Activated CD8-positive, alpha-beta memory T cell treated with anti-CD3 and anti-CD28 coated beads, Interleukin-2, amount 10 ng/mL, durations not matched to agents 7 days and 5 days (primary cell): ENCODE data around the gene LMNB1. TPM values are rescaled to one million over a fixed set of nuclear protein-coding genes. Genes with fewer than 3 reads are reported as not detected.

Source experiments
- ATAC-seq: fragments of 150-1000 bp; cut with Tn5 transposase; one replicate; pipeline ENCODE4 v1.10.0; 2021; ENCODE audit warnings: moderate library complexity
- CTCF ChIA-PET: fragments of 350-600 bp; sonication (Branson Sonifier 250); formaldehyde crosslinking; loops from one replicate; lab custom pipeline; 2021; ENCODE audit warnings: antibody characterized with exemption; lab: Charles Lee
- DNase-seq: peaks from one replicate; pipeline ENCODE4 v3.0.0-alpha.2; 2020
- H3K27ac Mint-ChIP-seq: one replicate; pipeline ENCODE4 v1.8.0; 2021; ENCODE audit warnings: mild to moderate bottlenecking, mixed read lengths
- H3K27me3 Mint-ChIP-seq: one replicate; pipeline ENCODE4 v1.8.0; 2021; ENCODE audit warnings: mixed read lengths
- H3K36me3 Mint-ChIP-seq: one replicate; pipeline ENCODE4 v1.8.0; 2021; ENCODE audit warnings: mild to moderate bottlenecking, mixed read lengths
- H3K4me1 Mint-ChIP-seq: one replicate; pipeline ENCODE4 v1.8.0; 2021; ENCODE audit warnings: mixed read lengths
- H3K4me3 Mint-ChIP-seq: one replicate; pipeline ENCODE4 v1.8.0; 2021; ENCODE audit warnings: mild to moderate bottlenecking, moderate library complexity, mixed read lengths
- H3K9me3 Mint-ChIP-seq: one replicate; pipeline ENCODE4 v1.8.0; 2022; ENCODE audit warnings: low read depth, mixed read lengths
- total RNA-seq, 2 experiments: library from RNA; stranded (reverse); gene quantifications; one replicate each; pipeline ENCODE4 v1.2.3, GENCODE V29; 2021

LMNB1 gene
- total RNA-seq, 2 experiments from 2014 or later, result 323 to 364 TPM

GRCh38 chr5:126855266-126855665 lies 78.3 kb downstream of the LMNB1 start:
- Mint-ChIP-seq H3K4me1 (peaks cover 41% of the 10 kb centered on the region), H3K27me3 (no peaks in the 10 kb centered on the region), H3K27ac (peak overlapping the region; percentile 56), H3K36me3 (peaks cover 32% of the 10 kb centered on the region), H3K9me3 (no peaks in the 10 kb centered on the region), H3K4me3 (no peak overlapping the region)
- no peak for DNase-seq
- CTCF ChIA-PET, result no interaction called here
- ATAC-seq, result no peak

GRCh38 chr5:126857472-126858410 lies 80.8 kb downstream of the LMNB1 start:
- no peak for DNase-seq
- H3K9me3 Mint-ChIP-seq, result no peaks in the 10 kb centered on the region
- no peak overlapping the region for H3K27ac Mint-ChIP-seq
- CTCF ChIA-PET, result no interaction called here
- H3K4me1 Mint-ChIP-seq, result peaks cover 24% of the 10 kb centered on the region
- no peaks in the 10 kb centered on the region for H3K27me3 Mint-ChIP-seq
- peaks cover 28% of the 10 kb centered on the region for H3K36me3 Mint-ChIP-seq
- ATAC-seq, result no peak
- H3K4me3 Mint-ChIP-seq, result no peak overlapping the region

- Mint-ChIP-seq H3K9me3 (no peaks in the 10 kb centered on the region), H3K36me3 (peaks cover 32% of the 10 kb centered on the region), H3K27me3 (no peaks in the 10 kb centered on the region), H3K4me1 (peaks cover 17% of the 10 kb centered on the region), H3K4me3 (no peak overlapping the region), H3K27ac (no peak overlapping the region)
- DNase-seq (no peak), ATAC-seq (no peak)
- CTCF ChIA-PET, result no interaction called here
Measured at GRCh38 chr5:126858441-126858840, 81.5 kb downstream of the LMNB1 start.

GRCh38 chr5:126863402-126863801 lies 86.5 kb downstream of the LMNB1 start:
- H3K27me3 Mint-ChIP-seq, result no peaks in the 10 kb centered on the region
- no peak for ATAC-seq
- DNase-seq, result no peak
- no peaks in the 10 kb centered on the region for H3K4me1 Mint-ChIP-seq
- CTCF ChIA-PET, result interaction anchor here (0.5 kb wide), 1 partner anchor 1191 kb away, joined by 3 read pairs; no protein-coding TSS in a partner anchor
- no peak overlapping the region for H3K27ac Mint-ChIP-seq
- H3K9me3 Mint-ChIP-seq, result no peaks in the 10 kb centered on the region
- H3K4me3 Mint-ChIP-seq, result no peak overlapping the region
- H3K36me3 Mint-ChIP-seq, result peaks cover 16% of the 10 kb centered on the region

GRCh38 chr5:126864042-126864688 lies 87.2 kb downstream of the LMNB1 start:
- peaks cover 6% of the 10 kb centered on the region for H3K4me1 Mint-ChIP-seq
- peaks cover 14% of the 10 kb centered on the region for H3K36me3 Mint-ChIP-seq
- no peak overlapping the region for H3K27ac Mint-ChIP-seq
- no peaks in the 10 kb centered on the region for H3K9me3 Mint-ChIP-seq
- no peak for DNase-seq
- CTCF ChIA-PET, result no interaction called here
- no peak overlapping the region for H3K4me3 Mint-ChIP-seq
- ATAC-seq, result no peak
- no peaks in the 10 kb centered on the region for H3K27me3 Mint-ChIP-seq

GRCh38 chr5:126865299-126865698 lies 88.4 kb downstream of the LMNB1 start:
- peaks cover 8% of the 10 kb centered on the region for H3K4me1 Mint-ChIP-seq
- no peak overlapping the region for H3K4me3 Mint-ChIP-seq
- DNase-seq (no peak), ATAC-seq (no peak)
- H3K36me3 Mint-ChIP-seq, result peaks cover 14% of the 10 kb centered on the region
- no peaks in the 10 kb centered on the region for H3K9me3 Mint-ChIP-seq
- H3K27me3 Mint-ChIP-seq, result no peaks in the 10 kb centered on the region
- CTCF ChIA-PET, result no interaction called here
- H3K27ac Mint-ChIP-seq, result no peak overlapping the region

GRCh38 chr5:126866851-126867636 lies 90.1 kb downstream of the LMNB1 start:
- CTCF ChIA-PET, result interaction anchor here (1.6 kb wide), 1 partner anchor 14 kb away, joined by 4 read pairs; no protein-coding TSS in a partner anchor
- H3K9me3 Mint-ChIP-seq, result no peaks in the 10 kb centered on the region

GRCh38 chr5:126868338-126869004 lies 91.5 kb downstream of the LMNB1 start:
- no peak overlapping the region for H3K4me3 Mint-ChIP-seq
- no peak overlapping the region for H3K27ac Mint-ChIP-seq
- no peaks in the 10 kb centered on the region for H3K27me3 Mint-ChIP-seq

More at GRCh38 chr5:126866851-126867636, 90.1 kb downstream of the LMNB1 start:
- Mint-ChIP-seq H3K27me3 (no peaks in the 10 kb centered on the region), H3K36me3 (peaks cover 13% of the 10 kb centered on the region), H3K27ac (no peak overlapping the region), H3K4me1 (peaks cover 8% of the 10 kb centered on the region), H3K4me3 (no peak overlapping the region)
- ATAC-seq (no peak), DNase-seq (peak; percentile 19)

GRCh38 chr5:126869005-126869451 lies 92.1 kb downstream of the LMNB1 start:
- Mint-ChIP-seq H3K36me3 (peaks cover 1% of the 10 kb centered on the region), H3K27ac (no peak overlapping the region), H3K4me3 (peak overlapping the region; percentile 39), H3K9me3 (no peaks in the 10 kb centered on the region), H3K27me3 (no peaks in the 10 kb centered on the region), H3K4me1 (peaks cover 8% of the 10 kb centered on the region)
- ATAC-seq, result peak; percentile 78
- peak; percentile 44 for DNase-seq
- CTCF ChIA-PET, result no interaction called here

More at GRCh38 chr5:126868338-126869004, 91.5 kb downstream of the LMNB1 start:
- peaks cover 8% of the 10 kb centered on the region for H3K4me1 Mint-ChIP-seq
- DNase-seq, result peak; percentile 28
- ATAC-seq, result no peak
- CTCF ChIA-PET, result no interaction called here
- no peaks in the 10 kb centered on the region for H3K9me3 Mint-ChIP-seq
- peaks cover 6% of the 10 kb centered on the region for H3K36me3 Mint-ChIP-seq

GRCh38 chr5:126871441-126871840 lies 94.5 kb downstream of the LMNB1 start:
- Mint-ChIP-seq H3K4me3 (no peak overlapping the region), H3K27ac (no peak overlapping the region), H3K4me1 (peaks cover 8% of the 10 kb centered on the region), H3K36me3 (peaks cover 1% of the 10 kb centered on the region), H3K27me3 (no peaks in the 10 kb centered on the region), H3K9me3 (no peaks in the 10 kb centered on the region)
- CTCF ChIA-PET, result no interaction called here
- ATAC-seq (no peak), DNase-seq (no peak)

- H3K4me1 Mint-ChIP-seq, result peaks cover 8% of the 10 kb centered on the region
- CTCF ChIA-PET, result no interaction called here
- H3K27ac Mint-ChIP-seq, result no peak overlapping the region
- no peak for DNase-seq
- no peaks in the 10 kb centered on the region for H3K9me3 Mint-ChIP-seq
- H3K36me3 Mint-ChIP-seq, result peaks cover 1% of the 10 kb centered on the region
- ATAC-seq, result no peak
- no peaks in the 10 kb centered on the region for H3K27me3 Mint-ChIP-seq
- H3K4me3 Mint-ChIP-seq, result no peak overlapping the region
Measured at GRCh38 chr5:126872561-126873354, 95.8 kb downstream of the LMNB1 start.

GRCh38 chr5:126875303-126875785 lies 98.4 kb downstream of the LMNB1 start:
- Mint-ChIP-seq H3K27ac (no peak overlapping the region), H3K36me3 (peaks cover 1% of the 10 kb centered on the region), H3K27me3 (no peaks in the 10 kb centered on the region), H3K4me3 (no peak overlapping the region), H3K9me3 (no peaks in the 10 kb centered on the region), H3K4me1 (no peaks in the 10 kb centered on the region)
- DNase-seq (peak; percentile 35), ATAC-seq (no peak)
- CTCF ChIA-PET, result no interaction called here
